H1 (cell line): ENCODE measurements around the gene OR2H2. TPM values are rescaled to one million over a fixed set of nuclear protein-coding genes. Genes with fewer than 3 reads are reported as not detected.

Source experiments
- CTCF ChIA-PET: fragments of 300-600 bp; sonication (Branson Sonifier 250); formaldehyde crosslinking; loops from one replicate; lab custom pipeline; 2021; ENCODE audit not compliant: partially characterized antibody; lab: Charles Lee
- POLR2A ChIA-PET: fragments of 300-600 bp; sonication (Branson Sonifier 250); formaldehyde crosslinking; loops from one replicate; lab custom pipeline; 2021; ENCODE audit warnings: inconsistent platforms; ENCODE audit not compliant: partially characterized antibody; lab: Charles Lee
- DNase-seq, 2 experiments: peaks; one replicate each; pipeline versions ENCODE4 v3.0.0 to v3.0.0-alpha.2; 2010 to 2022; ENCODE audit warnings: low spot score in 2 of 2, low read depth in 1 of 2, mixed read lengths in 1 of 2
- FAIRE-seq: peaks from 2 replicates; lab custom pipeline; 2011; peaks lifted over from hg19 to GRCh38; lab: Jason Lieb, UNC
- H2AFZ ChIP-seq: 2 replicates; pipeline ENCODE4 v1.8.1; 2012; ENCODE audit warnings: low read length, inconsistent platforms
- H2AK5ac ChIP-seq: 2 replicates; pipeline ENCODE4 v1.6.1; 2013; ENCODE audit warnings: low read depth, low read length
- H2BK120ac ChIP-seq: replicated peaks from 2 replicates; pipeline ENCODE3; 2013; ENCODE audit warnings: low read depth, low read length, inconsistent platforms
- H2BK12ac ChIP-seq: 2 replicates; pipeline ENCODE4 v1.6.1; 2013; ENCODE audit warnings: low read depth, low read length
- H2BK15ac ChIP-seq: 2 replicates; pipeline ENCODE4 v1.6.1; 2013; ENCODE audit warnings: low read length
- H2BK20ac ChIP-seq: 2 replicates; pipeline ENCODE4 v1.6.1; 2013; ENCODE audit warnings: low read length
- H2BK5ac ChIP-seq: 2 replicates; pipeline ENCODE4 v1.6.1; 2013; ENCODE audit warnings: low read depth, low read length
- H3K14ac ChIP-seq: 2 replicates; pipeline ENCODE4 v1.6.1; 2013; ENCODE audit warnings: inconsistent platforms; ENCODE audit not compliant: insufficient read length
- H3K18ac ChIP-seq: 2 replicates; pipeline ENCODE4 v1.6.1; 2013; ENCODE audit warnings: low read length; ENCODE audit errors: extremely low read depth
- H3K23ac ChIP-seq: 2 replicates; pipeline ENCODE4 v1.6.1; 2013; ENCODE audit warnings: inconsistent platforms; ENCODE audit not compliant: insufficient read length
- H3K23me2 ChIP-seq: 2 replicates; pipeline ENCODE4 v1.6.1; 2013; ENCODE audit warnings: low read depth, low read length
- H3K27ac ChIP-seq: 2 replicates; pipeline ENCODE4 v1.6.1; 2011; ENCODE audit warnings: low read depth, low read length, inconsistent platforms
- H3K27me3 ChIP-seq, 4 experiments: replicated peaks in 1 of 4; 1 replicate in 1 of 4; 2 replicates in 3 of 4; pipeline versions ENCODE4 v1.6.1 to v1.8.1; 2011 to 2013; ENCODE audit warnings: low read length in 3 of 4, mild to moderate bottlenecking in 3 of 4, inconsistent platforms in 2 of 4, mixed read lengths in 2 of 4, moderate library complexity in 1 of 4; ENCODE audit not compliant: control insufficient read depth in 3 of 4, insufficient read depth in 3 of 4; ENCODE audit errors: extremely low read depth in 1 of 4
- H3K36me3 ChIP-seq, 4 experiments: 2 replicates each; pipeline versions ENCODE4 v1.6.1 to v1.8.1; 2011 to 2013; ENCODE audit warnings: mild to moderate bottlenecking in 4 of 4, low read length in 3 of 4, moderate library complexity in 2 of 4, control low read depth in 1 of 4, inconsistent platforms in 1 of 4; ENCODE audit not compliant: insufficient read depth in 4 of 4, control insufficient read depth in 2 of 4
- H3K4ac ChIP-seq: replicated peaks from 2 replicates; pipeline ENCODE3; 2013; ENCODE audit warnings: low read length, low read depth, mixed read lengths, inconsistent platforms; ENCODE audit not compliant: insufficient read length
- H3K4me1 ChIP-seq, 4 experiments: replicated peaks in 1 of 4; 1 replicate in 1 of 4; 2 replicates in 3 of 4; pipeline versions ENCODE4 v1.6.1 to v1.8.1; 2011 to 2013; ENCODE audit warnings: low read length in 3 of 4, inconsistent platforms in 2 of 4, mixed read lengths in 1 of 4; ENCODE audit not compliant: insufficient read depth in 4 of 4, control insufficient read depth in 3 of 4
- H3K4me2 ChIP-seq, 2 experiments: 2 replicates each; pipeline versions ENCODE4 v1.6.1 to v1.8.1; 2011 to 2013; ENCODE audit warnings: low read depth in 2 of 2, low read length in 2 of 2, control low read depth in 1 of 2, inconsistent platforms in 1 of 2, mild to moderate bottlenecking in 1 of 2; ENCODE audit not compliant: insufficient read depth in 1 of 2
- H3K4me3 ChIP-seq, 4 experiments: fragments of 200-600, 300-600 bp in 1 of 4; sonication (generic), shearing (Covaris generic), sonication (Bioruptor Twin) in 1 of 4; 2 replicates each; pipeline versions ENCODE4 v1.5.1 to v1.8.1; 2011 to 2016; ENCODE audit warnings: low read length in 4 of 4, low read depth in 3 of 4, control low read depth in 2 of 4, inconsistent platforms in 2 of 4, mild to moderate bottlenecking in 2 of 4, mixed read lengths in 1 of 4, moderate library complexity in 1 of 4; ENCODE audit not compliant: insufficient read depth in 2 of 4; ENCODE audit errors: extremely low read depth in 1 of 4
- H3K56ac ChIP-seq: replicated peaks from 2 replicates; pipeline ENCODE3; 2013; ENCODE audit warnings: low read depth, mild to moderate bottlenecking, mixed read lengths, low read length, inconsistent platforms; ENCODE audit not compliant: insufficient read length
- H3K79me1 ChIP-seq: 2 replicates; pipeline ENCODE4 v1.6.1; 2013; ENCODE audit warnings: low read depth, low read length, control low read depth
- H3K79me2 ChIP-seq, 2 experiments: 2 replicates each; pipeline versions ENCODE4 v1.6.1 to v1.8.1; 2012 to 2013; ENCODE audit warnings: low read length in 2 of 2, mild to moderate bottlenecking in 2 of 2, inconsistent platforms in 1 of 2; ENCODE audit not compliant: insufficient read depth in 2 of 2, control insufficient read depth in 1 of 2
- H3K9ac ChIP-seq, 4 experiments: replicated peaks in 1 of 4; 1 replicate in 1 of 4; 2 replicates in 3 of 4; pipeline versions ENCODE4 v1.6.1 to v1.8.1; 2011 to 2013; ENCODE audit warnings: low read depth in 3 of 4, low read length in 3 of 4, control low read depth in 2 of 4, mild to moderate bottlenecking in 2 of 4, moderate library complexity in 2 of 4, inconsistent platforms in 1 of 4; ENCODE audit errors: extremely low read depth in 1 of 4
- H3K9me3 ChIP-seq, 2 experiments: 2 replicates each; pipeline versions ENCODE4 v1.6.1 to v1.8.1; 2012 to 2013; ENCODE audit warnings: mild to moderate bottlenecking in 2 of 2, moderate library complexity in 2 of 2, control low read depth in 1 of 2, inconsistent platforms in 1 of 2, low read depth in 1 of 2, low read length in 1 of 2, mixed read lengths in 1 of 2; ENCODE audit not compliant: insufficient read depth in 2 of 2
- H4K20me1 ChIP-seq, 2 experiments: replicated peaks in 1 of 2; 2 replicates each; pipeline versions ENCODE3 to v1.8.1; 2011 to 2013; ENCODE audit warnings: inconsistent platforms in 2 of 2, low read length in 2 of 2, mild to moderate bottlenecking in 1 of 2; ENCODE audit not compliant: insufficient read depth in 2 of 2, control insufficient read depth in 1 of 2
- H4K5ac ChIP-seq: 2 replicates; pipeline ENCODE4 v1.6.1; 2013; ENCODE audit warnings: low read length, low read depth, mixed read lengths, inconsistent platforms; ENCODE audit not compliant: insufficient read length
- H4K8ac ChIP-seq: 2 replicates; pipeline ENCODE4 v1.8.0; 2013; ENCODE audit warnings: mild to moderate bottlenecking, moderate library complexity, low read length, inconsistent platforms; ENCODE audit not compliant: insufficient read depth; ENCODE audit errors: extremely low read depth
- H4K91ac ChIP-seq: replicated peaks from 2 replicates; pipeline ENCODE3; 2013; ENCODE audit warnings: low read length, mixed read lengths, inconsistent platforms; ENCODE audit not compliant: insufficient read length
- EP300 ChIP-seq, 2 experiments: IDR thresholded peaks; 1 replicate in 1 of 2; 2 replicates in 1 of 2; pipeline ENCODE4 v1.6.1; 2011 to 2012; ENCODE audit warnings: low read depth in 2 of 2, low read length in 2 of 2, mild to moderate bottlenecking in 2 of 2, borderline replicate concordance in 1 of 2, inconsistent platforms in 1 of 2, moderate library complexity in 1 of 2
- GTF2F1 ChIP-seq: IDR thresholded peaks from 2 replicates; pipeline ENCODE4 v1.6.1; 2012; ENCODE audit warnings: low read depth, low read length, improper control_type of control experiment, borderline replicate concordance
- KDM5A ChIP-seq: fragments of 200-600 bp; IDR thresholded peaks from 2 replicates; pipeline ENCODE4 v1.7.1; 2012; ENCODE audit warnings: mild to moderate bottlenecking, low read length, inconsistent platforms, mixed read lengths
- POU5F1 ChIP-seq: IDR thresholded peaks from 2 replicates; pipeline ENCODE4 v1.6.1; 2011; ENCODE audit warnings: low read depth, mild to moderate bottlenecking, low read length, moderate library complexity
- RBBP5 ChIP-seq: IDR thresholded peaks from 2 replicates; pipeline ENCODE4 v1.7.1; 2012; ENCODE audit warnings: low read depth, mild to moderate bottlenecking, inconsistent platforms, low read length, moderate library complexity, borderline replicate concordance
- SIX5 ChIP-seq: IDR thresholded peaks from 2 replicates; pipeline ENCODE4 v1.6.1; 2011; ENCODE audit warnings: mild to moderate bottlenecking, low read depth, low read length
- WGBS, 2 experiments: shearing (Covaris generic) in 1 of 2; methylation state at CpG; one replicate each; pipeline versions ENCODE4 v1.1.6 to v1.1.7; 2013 to 2015; ENCODE audit warnings: low lambda C conversion rate in 2 of 2, mixed read lengths in 2 of 2, inconsistent platforms in 1 of 2, low coverage in 1 of 2, missing lambda C conversion rate in 1 of 2; ENCODE audit not compliant: insufficient replicate concordance in 2 of 2, insufficient coverage in 1 of 2, insufficient read length in 1 of 2; ENCODE audit errors: extremely low coverage in 1 of 2, missing lambda C conversion rate in 1 of 2; 5-methylcytosine and 5-hydroxymethylcytosine counted together
- polyA plus RNA-seq, 7 experiments: library from polyadenylated mRNA; depleted of rRNA in 3 of 7; stranded (reverse) in 5 of 7; unstranded in 2 of 7; fragments of >200 nt in 5 of 7; fragments of 200-250 nt in 2 of 7; gene quantifications; 1 replicate in 5 of 7; 2 replicates in 1 of 7; 4 replicates in 1 of 7; pipeline versions ENCODE4 v1.2.1 to v1.2.3, GENCODE V29; 2011 to 2013; ENCODE audit warnings: missing spikeins in 2 of 7, mixed read lengths in 2 of 7
- total RNA-seq: library from RNA; stranded (reverse); fragmentation: NEBNext Ultra II Directional; extraction: Animal tissue kit (Norgen Biotek cat#: 25700); gene quantifications from 2 replicates; pipeline ENCODE4 v1.2.1, GENCODE V29; 2021

The OR2H2 gene
- total and polyA plus RNA-seq, 2 of the 8 experiments (the other 6 are each of a cell fraction or from before 2014, with no cell fraction given), result not detected

DNA sequence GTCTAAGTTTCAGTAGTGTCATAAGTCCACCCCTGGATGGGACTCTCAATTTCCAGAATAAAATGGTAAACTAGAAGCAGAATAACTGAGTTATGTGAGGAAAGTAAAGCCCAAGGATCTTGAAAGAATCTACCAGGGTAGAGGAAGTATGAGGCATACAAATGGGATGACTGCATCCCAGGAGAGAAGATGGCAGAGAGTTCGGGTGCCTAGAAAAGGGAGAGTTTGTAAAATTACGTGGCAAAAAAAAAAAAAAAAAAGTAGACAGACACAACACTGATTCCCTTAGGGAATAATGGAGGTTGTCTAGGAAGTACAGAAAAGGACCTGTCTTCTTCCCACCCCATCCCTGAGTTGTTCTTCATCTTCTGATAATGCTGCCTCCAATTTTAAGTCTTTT is 44.6 kb downstream of the OR2H2 start:
- Histone ChIP-seq H4K8ac (no peak overlapping the region), H2AFZ (no peak overlapping the region), H3K27me3 (no peaks in the 10 kb centered on the region), H3K9ac (no peak overlapping the region), H3K23me2 (peaks cover 49% of the 10 kb centered on the region), H3K23ac (no peak overlapping the region), H3K27ac (no peak overlapping the region), H2BK20ac (no peak overlapping the region), H3K18ac (no peak overlapping the region), H4K20me1 (peaks cover 0 to 15% of the 10 kb centered on the region in 2 experiments), H4K91ac (no peak overlapping the region), H2AK5ac (no peak overlapping the region), H3K79me1 (peaks cover 10% of the 10 kb centered on the region), H3K9me3 (no peaks in the 10 kb centered on the region), H3K4me1 (peaks cover 9 to 42% (median 31%) of the 10 kb centered on the region in 4 experiments), H2BK120ac (no peak overlapping the region), H3K56ac (no peak overlapping the region), H3K4me2 (peak overlapping the region; percentile 79 to 93), H3K4ac (no peak overlapping the region), H3K79me2 (peaks cover 13 to 62% of the 10 kb centered on the region in 2 experiments), H3K36me3 (no peaks in the 10 kb centered on the region; a peak in 1 of 8 replicates), H3K4me3 (peak overlapping the region in 3 of 4 experiments; percentile 61 to 84 (median 71); a peak in 5 of 8 replicates), H2BK5ac (no peak overlapping the region), H2BK12ac (no peak overlapping the region), H2BK15ac (no peak overlapping the region), H3K14ac (no peak overlapping the region), H4K5ac (no peak overlapping the region)
- DNase-seq (no peak), FAIRE-seq (no peak)
- POLR2A ChIA-PET, result interaction anchor here (0.6 to 5.3 kb wide), 7 partner anchors 11 to 128 kb away, joined by 3 to 33 read pairs (median 4); no protein-coding TSS in a partner anchor
- CTCF ChIA-PET, result interaction anchor here (0.7 to 33.1 kb wide), 10 partner anchors 10 to 127 kb away, joined by 3 to 658 read pairs (median 4); partner anchors contain the start of gene MOG
- TF ChIP-seq EP300 (IDR thresholded peaks at IDR 0.05; ENCODE audit: borderline replicate concordance in 1 of 2, low read depth in 2 of 2, low read length in 2 of 2), result no peak
- no peak for TF ChIP-seq GTF2F1
- no peak for TF ChIP-seq KDM5A
- no peak for TF ChIP-seq RBBP5
- no peak for TF ChIP-seq SIX5
- no peak for TF ChIP-seq POU5F1
- WGBS, 2 experiments, result 67% methylated on average over 1 of the region's 2 CpGs; no CpG with 5 or more reads in 1 of the 2 experiments
